ENCODE data around the gene ITGA5.

ITGA5 gene

GRCh38 chr12:54409267-54409666 lies 9.8 kb downstream of the ITGA5 start:
- DNase-seq: no peak

GRCh38 chr12:54407183-54407905 lies 11.7 kb downstream of the ITGA5 start:
- no peak for DNase-seq

GRCh38 chr12:54405573-54405972 lies 13.5 kb downstream of the ITGA5 start:
- DNase-seq: no peak

GRCh38 chr12:54405106-54405505 lies 14.0 kb downstream of the ITGA5 start:
- DNase-seq: no peak

DNA sequence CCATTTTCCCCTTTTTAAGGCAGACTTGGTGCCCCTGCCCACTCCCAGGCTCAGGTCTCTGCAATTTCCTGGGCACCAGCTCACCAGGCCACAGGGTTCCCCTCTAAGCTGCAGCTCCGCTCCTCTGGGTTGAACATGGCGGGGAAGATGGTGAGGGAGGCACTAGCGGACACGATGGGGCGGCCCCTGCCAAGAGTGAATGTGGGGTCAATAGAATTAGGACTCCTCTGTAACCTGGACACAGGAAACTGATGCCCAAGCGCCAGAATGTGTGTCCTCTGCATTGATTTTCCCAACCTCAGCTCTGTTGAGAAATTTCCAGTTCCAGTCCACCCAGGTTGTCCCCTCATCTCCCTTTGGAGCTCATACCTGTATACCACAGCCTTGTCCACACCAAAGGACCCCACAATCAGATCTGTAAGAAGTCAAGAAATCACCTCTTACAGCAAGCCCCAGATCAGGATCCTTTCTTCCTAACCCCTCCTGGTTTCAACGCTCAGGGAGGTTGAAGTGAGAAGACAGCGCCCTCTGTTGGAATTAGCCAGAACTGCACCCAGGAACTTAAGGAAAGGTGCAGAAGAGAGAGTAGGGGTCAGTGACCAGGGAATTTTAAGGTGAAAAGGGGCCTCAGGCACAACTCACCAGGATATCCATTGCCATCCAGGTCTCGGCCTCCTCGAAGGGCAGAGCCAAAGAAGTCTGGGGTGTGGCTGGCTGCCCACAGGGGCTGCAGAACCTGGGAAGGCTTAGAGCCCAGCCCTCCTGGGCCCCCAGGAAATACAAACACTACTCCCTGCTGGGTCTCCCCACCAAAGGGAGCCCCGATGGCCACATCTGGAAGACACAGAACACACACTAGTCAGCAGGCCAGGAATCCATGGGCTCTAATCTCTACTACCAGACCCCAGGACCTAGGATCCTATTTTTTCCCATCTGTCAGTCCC lies 14.7 kb downstream of the ITGA5 start:
- peak; percentile 62 to 66 for DNase-seq

GRCh38 chr12:54401119-54401518 lies 17.9 kb downstream of the ITGA5 start:
- DNase-seq: no peak

DNA sequence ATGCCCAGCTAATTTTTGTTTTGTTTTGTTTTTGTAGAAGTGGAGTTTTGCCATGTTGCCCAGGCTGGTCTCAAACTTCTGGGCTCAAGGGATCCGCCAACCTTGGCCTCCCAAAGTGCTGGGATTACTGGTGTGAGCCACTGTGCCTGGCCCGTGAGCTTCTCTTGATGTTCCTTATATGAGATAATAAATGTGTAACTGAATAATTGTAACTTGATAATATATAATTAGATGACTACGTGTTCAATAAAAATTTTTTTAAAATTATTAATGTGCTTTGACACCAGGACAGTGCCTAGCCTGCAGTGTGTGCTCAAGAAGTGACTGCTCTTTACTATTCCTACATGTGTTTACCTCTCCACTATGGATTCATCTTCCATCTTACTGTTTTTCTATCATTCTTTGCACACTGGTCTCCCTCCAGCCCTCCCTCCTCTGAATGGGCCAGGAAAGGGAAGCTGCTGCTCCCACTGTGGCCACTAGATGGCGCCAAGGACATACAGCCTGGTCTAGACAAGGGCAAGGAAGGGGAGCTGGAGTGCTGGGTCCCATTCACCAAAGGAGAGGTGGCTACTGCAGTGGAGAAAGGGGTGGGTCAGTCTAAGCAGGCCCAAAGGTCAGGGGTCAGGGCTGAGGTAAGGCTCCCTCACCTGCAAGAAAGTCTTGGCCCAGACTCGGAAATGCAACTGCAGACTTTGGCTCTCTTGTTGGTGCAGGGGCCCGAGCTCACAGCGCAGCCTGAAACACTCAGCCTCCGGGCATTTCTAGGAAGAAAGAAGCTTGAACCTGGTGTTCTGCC lies 19.9 kb downstream of the ITGA5 start:
- peak; percentile 79 to 85 for DNase-seq

DNA sequence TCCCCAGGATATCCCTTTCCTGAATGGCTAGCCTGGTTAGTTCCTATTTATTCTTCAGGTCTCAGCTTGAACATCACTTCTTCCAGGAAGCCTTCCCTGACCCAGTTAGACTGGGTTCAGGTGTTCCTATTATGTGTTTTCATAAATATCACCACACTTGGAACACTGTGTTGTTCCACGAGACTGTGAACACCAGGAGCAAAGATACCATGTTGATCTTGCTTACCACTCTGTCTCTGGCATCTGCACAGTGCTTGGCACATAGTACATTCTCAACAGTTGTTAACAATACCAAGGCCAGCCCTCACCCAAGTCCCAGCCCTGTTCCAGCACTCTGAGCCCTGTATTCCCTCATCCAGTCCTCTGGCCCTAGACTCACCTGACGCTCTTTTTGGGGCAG lies 20.8 kb downstream of the ITGA5 start:
- no peak for DNase-seq

DNA sequence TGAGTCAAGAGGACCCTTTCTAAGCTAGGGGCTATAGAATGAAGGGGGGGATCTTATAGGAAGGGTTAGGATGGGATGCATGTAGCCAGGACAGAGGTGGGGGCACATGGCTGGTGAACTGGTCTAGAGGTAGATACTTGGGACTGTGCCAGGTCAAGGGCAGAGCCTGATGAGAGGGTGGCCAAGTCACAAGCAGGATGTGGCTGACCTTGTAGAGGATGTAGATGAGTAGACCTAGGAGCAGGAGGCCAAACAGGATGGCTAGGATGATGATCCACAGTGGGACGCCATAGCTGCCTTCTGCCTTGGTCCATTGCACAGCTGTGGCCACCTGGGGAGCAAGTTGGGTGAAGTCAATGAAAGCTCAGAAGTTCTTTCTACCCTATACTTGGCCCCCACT lies 21.9 kb downstream of the ITGA5 start:
- DNase-seq: no peak

DNA sequence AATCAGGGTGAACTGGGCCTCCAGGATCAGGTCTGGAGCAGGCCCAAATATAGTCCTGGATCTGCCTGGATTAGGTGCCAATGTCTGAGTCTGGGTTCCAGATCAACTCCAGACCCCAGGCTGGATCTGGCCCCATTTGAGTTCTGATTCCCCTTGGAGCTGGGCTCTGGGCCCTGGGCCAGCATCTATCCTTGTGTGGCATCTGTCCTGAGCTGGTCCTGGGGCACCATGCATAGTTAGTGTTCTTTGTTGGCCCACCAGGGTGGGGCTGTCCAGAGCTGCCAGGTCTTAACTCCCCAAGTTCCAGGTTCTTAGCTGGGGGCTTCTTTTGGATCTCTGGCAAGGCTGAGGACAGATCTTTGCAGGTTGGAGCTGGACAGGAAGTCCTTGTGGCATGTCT lies 23.5 kb downstream of the ITGA5 start:
- no peak for DNase-seq

- no peak for DNase-seq
Measured at GRCh38 chr12:54394986-54395385, 24.1 kb downstream of the ITGA5 start.

DNA sequence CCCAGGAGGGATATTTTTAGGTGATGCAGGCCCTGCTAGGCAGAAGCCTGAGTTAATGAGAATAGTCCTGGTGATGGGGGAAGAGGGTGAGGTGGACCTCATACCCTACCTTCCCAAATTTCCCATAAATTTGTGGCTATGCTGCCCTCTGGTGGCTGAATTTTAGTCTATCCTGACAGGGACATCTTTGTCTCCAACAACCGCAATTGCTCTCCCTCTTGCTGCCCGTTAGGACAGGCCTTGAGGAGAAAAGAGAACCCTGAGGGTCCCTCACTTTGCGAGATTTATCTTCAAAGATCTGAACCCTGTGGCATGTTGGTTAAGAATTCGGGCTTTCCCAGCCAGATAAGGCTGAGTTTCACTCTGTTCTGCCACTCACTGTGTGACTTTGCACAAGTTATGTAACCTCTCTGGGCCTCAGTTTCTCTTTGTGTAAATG lies 24.8 kb downstream of the ITGA5 start:
- peak; percentile 26 to 40 for DNase-seq

DNA sequence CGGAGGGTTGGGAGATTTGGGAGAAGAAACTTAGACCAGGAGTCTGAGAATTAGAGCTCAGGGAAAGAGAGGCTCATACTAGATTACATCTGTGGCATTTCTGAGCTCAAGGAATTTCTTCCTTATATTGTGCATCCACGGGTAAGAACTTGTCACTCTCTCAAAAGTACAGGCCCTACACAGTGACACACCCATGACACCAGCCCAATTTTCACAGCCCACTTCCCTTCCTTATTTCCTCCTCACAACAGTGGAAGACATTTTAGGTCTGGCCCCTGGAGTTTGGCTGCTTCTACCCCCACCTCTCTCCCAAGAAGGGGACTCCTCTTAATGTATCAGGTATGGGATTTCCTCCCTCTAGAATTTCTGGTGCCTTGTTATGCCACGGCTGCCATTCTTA lies 25.3 kb downstream of the ITGA5 start:
- peak; percentile 24 to 31 for DNase-seq

- no peak for DNase-seq
Measured at GRCh38 chr12:54393207-54393609, 25.9 kb downstream of the ITGA5 start.

- DNase-seq: no peak
Measured at GRCh38 chr12:54392485-54393206, 26.4 kb downstream of the ITGA5 start.

DNA sequence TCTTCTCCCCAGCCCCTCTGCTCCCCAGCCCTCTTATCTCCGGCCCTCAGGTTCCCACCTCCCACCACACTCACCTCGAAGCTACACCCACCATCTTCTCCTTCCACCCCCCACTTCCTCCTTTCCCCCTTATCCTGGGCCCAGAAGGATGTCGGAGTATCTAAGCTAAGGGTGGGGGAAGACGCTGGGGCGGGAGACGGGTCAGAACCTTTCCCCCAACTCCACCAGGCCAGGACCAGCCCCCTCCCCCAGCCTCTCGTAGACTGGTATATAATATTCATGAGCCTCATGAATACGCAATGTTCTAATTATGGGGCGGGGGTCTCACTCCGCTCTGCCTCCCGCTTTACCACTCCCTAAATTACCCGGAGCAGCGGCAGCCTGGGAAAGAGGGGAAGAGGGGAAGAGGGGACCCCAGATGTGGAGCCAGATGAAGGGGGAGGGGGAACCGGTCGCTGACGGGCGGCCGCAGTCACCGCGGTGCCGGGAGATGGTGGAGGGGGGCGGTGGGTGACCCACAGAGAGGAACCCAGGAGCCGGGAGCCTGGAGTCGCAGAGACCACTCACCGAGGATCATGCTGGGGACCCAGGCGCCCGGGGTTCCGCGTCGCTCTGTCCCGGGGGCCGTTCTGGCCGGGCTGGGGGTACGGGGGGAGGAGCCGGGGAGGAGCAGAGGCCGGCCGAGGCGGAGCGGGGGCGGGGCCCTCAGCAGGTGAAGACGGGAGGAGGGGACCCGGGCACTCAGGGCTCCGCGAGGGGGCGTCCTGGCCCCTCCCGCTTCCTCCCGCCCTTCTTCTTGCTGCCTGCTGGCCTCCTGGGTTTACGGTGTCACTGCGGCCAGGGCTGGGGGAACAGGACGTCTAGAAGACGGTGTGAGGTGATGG lies 28.2 kb downstream of the ITGA5 start:
- peak; percentile 52 to 64 for DNase-seq

DNA sequence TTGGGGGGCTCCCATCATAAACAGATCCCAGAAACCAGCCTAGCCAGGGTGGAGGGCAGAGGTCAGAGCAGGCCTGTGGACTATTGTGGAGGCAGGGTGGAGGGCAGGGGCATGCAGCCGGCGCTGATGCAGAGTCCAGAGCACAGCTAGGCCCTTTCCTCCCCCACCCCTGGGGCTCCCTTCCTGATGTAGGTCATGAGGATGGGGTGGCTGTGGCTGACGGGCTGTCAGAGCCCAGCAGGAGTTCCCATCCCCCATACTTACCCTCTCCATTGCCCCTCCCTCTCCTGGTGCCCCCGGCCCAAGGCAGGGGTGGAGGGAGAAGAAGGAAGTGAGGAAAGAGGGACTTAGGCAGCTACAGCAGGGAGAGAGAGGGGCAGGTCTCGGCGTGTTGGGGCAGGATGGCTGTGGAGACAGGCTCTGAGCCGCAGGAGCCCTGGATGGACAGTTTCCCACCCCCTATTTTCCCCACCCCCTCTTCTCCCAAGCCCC lies 28.8 kb downstream of the ITGA5 start:
- DNase-seq: peak in 1 of 2 experiments; percentile 36

GRCh38 chr12:54389607-54390175 lies 29.4 kb downstream of the ITGA5 start:
- DNase-seq: no peak

- DNase-seq: no peak
Measured at GRCh38 chr12:54389134-54389508, 29.9 kb downstream of the ITGA5 start.

DNA sequence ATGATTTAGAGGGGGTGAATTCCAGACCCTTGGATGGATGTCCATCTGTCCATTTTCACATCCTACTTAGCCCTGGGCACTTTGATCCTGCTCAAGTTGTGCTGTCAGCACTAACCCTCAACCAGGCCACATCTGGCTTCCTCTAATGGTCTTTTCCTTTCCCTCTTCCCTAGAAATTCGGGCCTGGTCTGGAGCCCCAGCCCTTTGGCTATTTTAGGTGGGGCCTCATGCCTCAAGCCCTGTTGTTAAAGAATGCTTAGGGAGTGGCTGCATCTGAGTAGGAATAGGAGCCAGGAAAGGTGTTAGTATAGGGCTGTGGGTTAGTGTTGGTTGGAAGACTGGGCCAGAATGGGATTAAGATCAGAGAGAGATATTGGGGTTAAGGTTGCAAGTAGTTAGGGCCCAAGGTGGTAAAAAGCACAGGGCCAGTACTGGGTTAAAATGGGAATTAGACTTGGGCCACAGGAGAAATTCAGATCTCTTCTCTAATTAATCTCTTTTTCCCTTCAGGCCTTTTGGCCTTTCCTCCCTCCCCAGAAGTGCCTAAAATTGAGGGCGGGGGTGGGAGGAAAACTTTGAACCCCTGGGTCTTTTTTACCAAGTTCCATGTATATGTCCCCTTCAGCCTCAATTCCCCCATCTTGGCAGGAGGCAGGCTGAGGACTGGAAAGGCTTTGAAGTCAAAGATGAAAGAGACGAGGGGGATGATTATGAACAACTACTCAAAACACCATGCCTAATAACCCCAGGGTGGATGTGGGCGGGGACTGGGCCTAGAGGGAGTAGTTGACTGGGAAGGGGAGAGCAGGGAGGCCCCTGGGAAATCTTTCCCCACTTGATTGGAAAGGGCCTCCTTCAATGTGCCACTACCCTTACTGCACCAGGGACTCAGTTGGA lies 30.6 kb downstream of the ITGA5 start:
- DNase-seq: no peak
